Adrenal gland (tissue), 12 donors: ENCODE results near the gene CPA4. TPM values are rescaled to one million over a fixed set of nuclear protein-coding genes. Genes with fewer than 3 reads are reported as not detected.

ENCODE experiments used
- DNase-seq, 7 donors: peaks; one replicate each; pipeline ENCODE4 v3.0.0-alpha.2; 2019 to 2020
- H3K27ac ChIP-seq, 5 donors: fragments of 200-600 bp; sonication (generic) in 4 of 5; 1 replicate in 3 of 5; 2 replicates in 2 of 5; pipeline versions ENCODE4 v1.5.1 to v1.8.0; 2016 to 2020; ENCODE audit warnings: mild to moderate bottlenecking in 1 of 5
- H3K27me3 ChIP-seq: fragments of 200-600 bp; 2 replicates; pipeline ENCODE4 v1.8.0; 2021
- H3K36me3 ChIP-seq, 2 donors: fragments of 200-600 bp; replicated peaks in 1 of 2; 1 replicate in 1 of 2; 2 replicates in 1 of 2; pipeline versions ENCODE4 v1.5.1 to v1.8.0; 2018 to 2022
- H3K4me1 ChIP-seq, 2 donors: fragments of 200-600 bp; replicated peaks in 1 of 2; 1 replicate in 1 of 2; 2 replicates in 1 of 2; pipeline versions ENCODE4 v1.5.1 to v1.8.0; 2018 to 2021
- H3K4me3 ChIP-seq, 4 donors: fragments of 200-600 bp; sonication (generic) in 3 of 4; one replicate each; pipeline ENCODE4 v1.5.1; 2016 to 2018
- H3K9me3 ChIP-seq, 3 donors: fragments of 200-600 bp; sonication (generic) in 1 of 3; replicated peaks in 1 of 3; 1 replicate in 2 of 3; 2 replicates in 1 of 3; pipeline versions ENCODE4 v1.5.1 to v1.8.0; 2016 to 2021
- POLR2A ChIP-seq, 2 donors: fragments of 450-650 bp; IDR thresholded peaks; one replicate each; pipeline ENCODE4 v1.6.1; 2017; ENCODE audit warnings: antibody characterized with exemption in 2 of 2, mild to moderate bottlenecking in 2 of 2, moderate library complexity in 1 of 2
- WGBS, 4 donors: extraction: QIAGEN DNeasy Blood & Tissue Kit in 2 of 4; methylation state at CpG; one replicate each; pipeline versions ENCODE4 v1.1.5 to v1.1.7; 2013 to 2017; 5-methylcytosine and 5-hydroxymethylcytosine counted together
- intact Hi-C, 2 donors: fragments of 100-400 bp; cut with DNase I; formaldehyde crosslinking; loops; one replicate each; pipeline versions ENCODE4 v1.14.1 to v1.15.0; 2022 to 2023
- polyA plus RNA-seq, 3 donors: library from polyadenylated mRNA; stranded (reverse); fragments of 200-250 nt in 2 of 3; fragments of 350-450 nt in 1 of 3; fragmentation: Illumina TruSeq in 1 of 3; extraction: RNeasy Lipid Tissue Mini Kit (QIAGEN cat#74804) in 1 of 3; gene quantifications; one replicate each; pipeline ENCODE4 v1.2.3, GENCODE V29; 2013 to 2014
- total RNA-seq, 9 donors: library from RNA; depleted of rRNA in 4 of 9; stranded (reverse); fragments of >200 nt in 4 of 9; fragments of 120-200 nt in 1 of 9; fragmentation: NEBNext Ultra II Directional in 1 of 9; extraction: Animal tissue kit (Norgen Biotek cat#: 25700) in 1 of 9; gene quantifications; one replicate each; pipeline versions ENCODE4 v1.1.0 to v1.2.4, GENCODE V29; 2013 to 2023
- TF ChIP-seq, protein P1 (sequence below), 6 experiments: fragments of 450-650 bp in 4 of 6; fragments of 200-600 bp in 2 of 6; sonication (generic) in 1 of 6; IDR thresholded peaks; 1 replicate in 5 of 6; 2 replicates in 1 of 6; pipeline versions ENCODE4 v1.5.1 to v1.8.0; 2016 to 2021; ENCODE audit warnings: antibody characterized with exemption in 6 of 6, mild to moderate bottlenecking in 2 of 6, moderate library complexity in 1 of 6
- donor health status: healthy with polysubstance abuse.
- donor health status: Bipolar disorder and iron deficiency.
- donor health status: DM: yes; HTN: yes; CAD: no.
- donor health status: DM: no; HTN: no; CAD: no.
- donor health status: DM: no; HTN: no; CAD: no.
- donor health status: DM: yes; HTN: yes; CAD: no.

The CPA4 gene
- total and polyA plus RNA-seq, 12 donors: 0.55 to 26.7 (median 2.4) TPM; not detected in 1

GRCh38 chr7:130338233-130338632, 45.3 kb downstream of the CPA4 start:
- TF ChIP-seq, protein P1, sequence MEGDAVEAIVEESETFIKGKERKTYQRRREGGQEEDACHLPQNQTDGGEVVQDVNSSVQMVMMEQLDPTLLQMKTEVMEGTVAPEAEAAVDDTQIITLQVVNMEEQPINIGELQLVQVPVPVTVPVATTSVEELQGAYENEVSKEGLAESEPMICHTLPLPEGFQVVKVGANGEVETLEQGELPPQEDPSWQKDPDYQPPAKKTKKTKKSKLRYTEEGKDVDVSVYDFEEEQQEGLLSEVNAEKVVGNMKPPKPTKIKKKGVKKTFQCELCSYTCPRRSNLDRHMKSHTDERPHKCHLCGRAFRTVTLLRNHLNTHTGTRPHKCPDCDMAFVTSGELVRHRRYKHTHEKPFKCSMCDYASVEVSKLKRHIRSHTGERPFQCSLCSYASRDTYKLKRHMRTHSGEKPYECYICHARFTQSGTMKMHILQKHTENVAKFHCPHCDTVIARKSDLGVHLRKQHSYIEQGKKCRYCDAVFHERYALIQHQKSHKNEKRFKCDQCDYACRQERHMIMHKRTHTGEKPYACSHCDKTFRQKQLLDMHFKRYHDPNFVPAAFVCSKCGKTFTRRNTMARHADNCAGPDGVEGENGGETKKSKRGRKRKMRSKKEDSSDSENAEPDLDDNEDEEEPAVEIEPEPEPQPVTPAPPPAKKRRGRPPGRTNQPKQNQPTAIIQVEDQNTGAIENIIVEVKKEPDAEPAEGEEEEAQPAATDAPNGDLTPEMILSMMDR (IDR thresholded peaks at IDR 0.05): no peak
- TF ChIP-seq POLR2A (IDR thresholded peaks at IDR 0.05): no peak
- no peaks in the 10 kb centered on the region for H3K27me3 ChIP-seq
- H3K36me3 ChIP-seq: no peaks in the 10 kb centered on the region
- no peak overlapping the region for H3K27ac ChIP-seq
- H3K9me3 ChIP-seq: no peaks in the 10 kb centered on the region
- intact Hi-C loops: no loop called here
- DNase-seq: no peak
- H3K4me1 ChIP-seq: no peaks in the 10 kb centered on the region
- H3K4me3 ChIP-seq: no peak overlapping the region
- 90 to 99% (median 96%) methylated on average over 3 of the region's 3 CpGs for WGBS, 4 donors

- H3K4me1 ChIP-seq: no peaks in the 10 kb centered on the region
- no peak overlapping the region for H3K27ac ChIP-seq
- intact Hi-C loops: no loop called here
- 88 to 94% (median 90%) methylated on average over 4 of the region's 4 CpGs for WGBS, 4 donors
- H3K4me3 ChIP-seq: no peak overlapping the region
- no peak for DNase-seq
- H3K36me3 ChIP-seq: no peaks in the 10 kb centered on the region
- TF ChIP-seq, protein P1 (IDR thresholded peaks at IDR 0.05): no peak
- TF ChIP-seq POLR2A (IDR thresholded peaks at IDR 0.05): no peak
- H3K9me3 ChIP-seq: no peaks in the 10 kb centered on the region
- H3K27me3 ChIP-seq: no peaks in the 10 kb centered on the region
Measured at GRCh38 chr7:130341882-130342281, 48.9 kb downstream of the CPA4 start.

GRCh38 chr7:130342701-130343380, 49.9 kb downstream of the CPA4 start:
- Histone ChIP-seq H3K27me3 (no peaks in the 10 kb centered on the region), H3K36me3 (no peaks in the 10 kb centered on the region), H3K9me3 (no peaks in the 10 kb centered on the region), H3K27ac (no peak overlapping the region), H3K4me1 (no peaks in the 10 kb centered on the region), H3K4me3 (no peak overlapping the region)
- intact Hi-C loops: no loop called here
- TF ChIP-seq, protein P1 (IDR thresholded peaks at IDR 0.05): no peak
- TF ChIP-seq POLR2A (IDR thresholded peaks at IDR 0.05): no peak
- WGBS, 4 donors: 94 to 100% (median 96%) methylated on average over 3 of the region's 3 CpGs
- no peak for DNase-seq

DNA sequence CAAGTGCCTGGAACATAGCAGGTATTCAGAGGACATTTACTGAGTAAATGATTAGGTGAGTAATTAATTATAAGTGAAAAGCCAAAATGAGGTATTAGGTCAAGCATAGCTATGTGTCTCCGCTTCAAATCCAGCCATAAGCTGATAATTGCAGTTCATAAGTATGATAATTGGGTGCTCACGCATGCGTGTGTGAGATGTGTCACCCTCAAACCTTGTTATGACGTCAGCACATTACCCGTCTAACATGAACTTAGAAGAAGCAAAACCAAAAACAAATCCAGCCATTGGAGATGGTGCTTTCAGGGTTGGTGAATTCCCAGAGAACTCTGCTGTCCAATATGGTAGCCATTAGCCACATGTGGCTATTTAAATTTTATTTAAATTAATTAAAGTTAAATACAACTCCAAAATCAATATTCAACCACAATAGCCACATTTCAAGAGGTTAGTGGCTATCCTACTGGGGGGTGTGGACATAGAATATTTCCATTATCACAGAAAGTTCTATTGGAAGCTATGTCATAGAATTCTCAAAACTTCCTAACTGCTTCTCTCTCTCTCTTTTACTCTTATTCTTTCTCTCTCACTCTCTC, 51.4 kb downstream of the CPA4 start, which contains the start of gene CPA5:
Gene CPA5 (plus strand): TSS at position 546 of the 596 bp plus-strand sequence. CDS start 1,670 bp downstream, outside the sequence.
- Histone ChIP-seq H3K4me3 (no peak within 1 kb of the TSS), H3K36me3 (no peaks in the 10 kb centered on the region), H3K27me3 (no peaks in the 10 kb centered on the region), H3K9me3 (no peaks in the 10 kb centered on the region), H3K27ac (no peak within 1 kb of the TSS), H3K4me1 (no peaks in the 10 kb centered on the region)
- intact Hi-C loops: no loop called here
- TF ChIP-seq POLR2A (IDR thresholded peaks at IDR 0.05): no peak
- TF ChIP-seq, protein P1 (IDR thresholded peaks at IDR 0.05): no peak
- WGBS, 4 donors: 90 to 99% (median 95%) methylated on average over 5 of the region's 5 CpGs
- no peak for DNase-seq
